Liver (tissue), 9 donors: ENCODE measurements around the gene NUDT14. TPM values are rescaled to one million over a fixed set of nuclear protein-coding genes. Genes with fewer than 3 reads are reported as not detected.

Source experiments
- DNase-seq: peaks from one replicate; pipeline ENCODE4 v3.0.0-alpha.2; 2017; ENCODE audit warnings: low spot score
- H3K27ac ChIP-seq, 2 donors: one replicate each; pipeline ENCODE4 v1.7.0; 2013; ENCODE audit warnings: inconsistent platforms in 2 of 2, low read length in 2 of 2, control low read depth in 1 of 2, low read depth in 1 of 2, mild to moderate bottlenecking in 1 of 2
- H3K27me3 ChIP-seq, 4 donors: one replicate each; pipeline versions ENCODE4 v1.6.1 to v1.7.0; 2013; ENCODE audit warnings: low read length in 3 of 4, inconsistent platforms in 1 of 4, mild to moderate bottlenecking in 1 of 4, moderate library complexity in 1 of 4; ENCODE audit not compliant: control insufficient read depth in 4 of 4, insufficient read depth in 4 of 4
- H3K36me3 ChIP-seq, 4 donors: one replicate each; pipeline versions ENCODE4 v1.6.1 to v1.7.0; 2013; ENCODE audit warnings: low read length in 3 of 4, mild to moderate bottlenecking in 3 of 4, low read depth in 1 of 4, moderate library complexity in 1 of 4; ENCODE audit not compliant: control insufficient read depth in 4 of 4, insufficient read depth in 3 of 4
- H3K4me1 ChIP-seq, 4 donors: one replicate each; pipeline versions ENCODE4 v1.6.1 to v1.7.0; 2013; ENCODE audit warnings: low read length in 3 of 4, mild to moderate bottlenecking in 3 of 4, moderate library complexity in 1 of 4; ENCODE audit not compliant: control insufficient read depth in 4 of 4, insufficient read depth in 4 of 4
- H3K4me3 ChIP-seq, 3 donors: one replicate each; pipeline versions ENCODE4 v1.6.1 to v1.7.0; 2013; ENCODE audit warnings: low read length in 3 of 3, control low read depth in 1 of 3, low read depth in 1 of 3, mild to moderate bottlenecking in 1 of 3
- H3K9ac ChIP-seq, 2 donors: one replicate each; pipeline ENCODE4 v1.7.0; 2013; ENCODE audit warnings: low read length in 2 of 2, mild to moderate bottlenecking in 2 of 2, moderate library complexity in 2 of 2, control low read depth in 1 of 2, low read depth in 1 of 2
- H3K9me3 ChIP-seq, 4 donors: one replicate each; pipeline versions ENCODE4 v1.6.1 to v1.7.0; 2013; ENCODE audit warnings: low read length in 3 of 4; ENCODE audit not compliant: control insufficient read depth in 4 of 4
- HNF4A ChIP-seq, 2 donors: conservative IDR thresholded peaks; 2 replicates each; pipeline ENCODE4 v1.6.1; 2016; ENCODE audit warnings: antibody characterized with exemption in 2 of 2, mild to moderate bottlenecking in 2 of 2
- RAD21 ChIP-seq, 2 donors: IDR thresholded peaks; 2 replicates each; pipeline ENCODE4 v1.6.1; 2016; ENCODE audit warnings: antibody characterized with exemption in 2 of 2, mild to moderate bottlenecking in 2 of 2
- RXRA ChIP-seq, 2 donors: IDR thresholded peaks; 2 replicates each; pipeline ENCODE4 v1.6.1; 2017 to 2018; ENCODE audit warnings: antibody characterized with exemption in 2 of 2, mild to moderate bottlenecking in 1 of 2
- TAF1 ChIP-seq: conservative IDR thresholded peaks from 2 replicates; pipeline ENCODE4 v1.6.1; 2016; ENCODE audit warnings: antibody characterized with exemption, mild to moderate bottlenecking
- YY1 ChIP-seq: IDR thresholded peaks from 2 replicates; pipeline ENCODE4 v1.6.1; 2016; ENCODE audit warnings: antibody characterized with exemption, mild to moderate bottlenecking
- WGBS: extraction: QIAGEN DNeasy Blood & Tissue Kit; methylation state at CpG from one replicate; pipeline ENCODE4 v1.1.7; 2013; 5-methylcytosine and 5-hydroxymethylcytosine counted together
- polyA plus RNA-seq, 2 donors: library from polyadenylated mRNA; stranded (reverse) in 1 of 2; unstranded in 1 of 2; fragments of 200-250 nt in 1 of 2; fragments of >200 nt in 1 of 2; fragmentation: Nextera tagmentation in 1 of 2; extraction: Ambion mirVana in 1 of 2; gene quantifications; one replicate each; pipeline versions ENCODE4 v1.2.1 to v1.2.3, GENCODE V29; 2013 to 2015
- total RNA-seq, 2 donors: library from RNA; depleted of rRNA; stranded (reverse); fragments of >200 nt; gene quantifications; one replicate each; pipeline ENCODE4 v1.2.3, GENCODE V29; 2014
- TF ChIP-seq, protein P1 (sequence below): IDR thresholded peaks from 2 replicates; pipeline ENCODE4 v1.6.1; 2016; ENCODE audit warnings: antibody characterized with exemption
- TF ChIP-seq, protein P2 (sequence below): IDR thresholded peaks from 2 replicates; pipeline ENCODE4 v1.6.1; 2016; ENCODE audit warnings: antibody characterized with exemption, mild to moderate bottlenecking
- donor health status: healthy.
- donor health status: healthy.
- donor health status: healthy.
- donor health status: healthy.
- donor health status: healthy.

Gene NUDT14
- total and polyA plus RNA-seq, 4 donors, result 3.8 to 24.2 (median 8.0) TPM

DNA sequence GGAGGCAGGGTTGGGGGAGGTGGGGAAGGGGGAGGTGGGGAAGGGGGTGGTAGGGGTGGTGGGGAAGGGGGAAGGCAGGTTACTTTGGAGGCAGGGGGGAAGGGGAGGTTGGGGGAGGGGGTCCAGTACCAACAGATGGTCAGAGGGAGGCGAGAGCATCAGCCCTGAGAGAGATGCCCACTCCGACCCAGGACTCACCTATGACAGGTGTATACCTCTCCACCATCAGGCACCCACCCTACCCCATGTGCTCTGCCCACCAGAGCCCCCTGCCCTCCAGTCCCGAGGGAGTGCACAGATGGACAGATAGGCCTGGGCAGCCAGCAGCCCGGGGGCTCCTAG is 31.1 kb downstream of the NUDT14 start:
- Histone ChIP-seq H3K9me3 (no peaks in the 10 kb centered on the region), H3K4me3 (no peak overlapping the region), H3K9ac (no peak overlapping the region), H3K36me3 (no peaks in the 10 kb centered on the region), H3K27me3 (no peaks in the 10 kb centered on the region), H3K4me1 (peaks cover 0 to under 1% (median under 1%) of the 10 kb centered on the region in 4 donors), H3K27ac (no peak overlapping the region)
- no peak for DNase-seq
- TF ChIP-seq RXRA (IDR thresholded peaks at IDR 0.05) (no peak), TAF1 (no peak)
- 88% methylated on average over 4 of the region's 4 CpGs for WGBS

- no peak for DNase-seq
- WGBS, result 91% methylated on average over 18 of the region's 18 CpGs
Observed at GRCh38 chr14:105149146-105149781, 31.8 kb downstream of the NUDT14 start.

GRCh38 chr14:105148604-105149145 is 32.4 kb downstream of the NUDT14 start:
- Histone ChIP-seq H3K4me1 (no peaks in the 10 kb centered on the region), H3K9me3 (no peaks in the 10 kb centered on the region), H3K27me3 (no peaks in the 10 kb centered on the region), H3K9ac (no peak overlapping the region), H3K4me3 (no peak overlapping the region), H3K27ac (no peak overlapping the region), H3K36me3 (no peaks in the 10 kb centered on the region)
- DNase-seq, result no peak
- WGBS, result 96% methylated on average over 27 of the region's 27 CpGs
- TF ChIP-seq RXRA (IDR thresholded peaks at IDR 0.05) (no peak), HNF4A (conservative IDR thresholded peaks at IDR 0.05) (no peak), YY1 (no peak)
- TF ChIP-seq, protein P1, sequence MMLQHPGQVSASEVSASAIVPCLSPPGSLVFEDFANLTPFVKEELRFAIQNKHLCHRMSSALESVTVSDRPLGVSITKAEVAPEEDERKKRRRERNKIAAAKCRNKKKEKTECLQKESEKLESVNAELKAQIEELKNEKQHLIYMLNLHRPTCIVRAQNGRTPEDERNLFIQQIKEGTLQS, result no peak

More at GRCh38 chr14:105149146-105149781, 31.8 kb downstream of the NUDT14 start:
- H3K4me1 ChIP-seq, result no peaks in the 10 kb centered on the region
- H3K27ac ChIP-seq, result no peak overlapping the region
- no peaks in the 10 kb centered on the region for H3K27me3 ChIP-seq
- no peaks in the 10 kb centered on the region for H3K9me3 ChIP-seq
- no peaks in the 10 kb centered on the region for H3K36me3 ChIP-seq
- no peak overlapping the region for H3K9ac ChIP-seq
- H3K4me3 ChIP-seq, result no peak overlapping the region
- TF ChIP-seq RAD21 (IDR thresholded peaks at IDR 0.05), result no peak
- TF ChIP-seq, protein P2, sequence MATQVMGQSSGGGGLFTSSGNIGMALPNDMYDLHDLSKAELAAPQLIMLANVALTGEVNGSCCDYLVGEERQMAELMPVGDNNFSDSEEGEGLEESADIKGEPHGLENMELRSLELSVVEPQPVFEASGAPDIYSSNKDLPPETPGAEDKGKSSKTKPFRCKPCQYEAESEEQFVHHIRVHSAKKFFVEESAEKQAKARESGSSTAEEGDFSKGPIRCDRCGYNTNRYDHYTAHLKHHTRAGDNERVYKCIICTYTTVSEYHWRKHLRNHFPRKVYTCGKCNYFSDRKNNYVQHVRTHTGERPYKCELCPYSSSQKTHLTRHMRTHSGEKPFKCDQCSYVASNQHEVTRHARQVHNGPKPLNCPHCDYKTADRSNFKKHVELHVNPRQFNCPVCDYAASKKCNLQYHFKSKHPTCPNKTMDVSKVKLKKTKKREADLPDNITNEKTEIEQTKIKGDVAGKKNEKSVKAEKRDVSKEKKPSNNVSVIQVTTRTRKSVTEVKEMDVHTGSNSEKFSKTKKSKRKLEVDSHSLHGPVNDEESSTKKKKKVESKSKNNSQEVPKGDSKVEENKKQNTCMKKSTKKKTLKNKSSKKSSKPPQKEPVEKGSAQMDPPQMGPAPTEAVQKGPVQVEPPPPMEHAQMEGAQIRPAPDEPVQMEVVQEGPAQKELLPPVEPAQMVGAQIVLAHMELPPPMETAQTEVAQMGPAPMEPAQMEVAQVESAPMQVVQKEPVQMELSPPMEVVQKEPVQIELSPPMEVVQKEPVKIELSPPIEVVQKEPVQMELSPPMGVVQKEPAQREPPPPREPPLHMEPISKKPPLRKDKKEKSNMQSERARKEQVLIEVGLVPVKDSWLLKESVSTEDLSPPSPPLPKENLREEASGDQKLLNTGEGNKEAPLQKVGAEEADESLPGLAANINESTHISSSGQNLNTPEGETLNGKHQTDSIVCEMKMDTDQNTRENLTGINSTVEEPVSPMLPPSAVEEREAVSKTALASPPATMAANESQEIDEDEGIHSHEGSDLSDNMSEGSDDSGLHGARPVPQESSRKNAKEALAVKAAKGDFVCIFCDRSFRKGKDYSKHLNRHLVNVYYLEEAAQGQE, result no peak
- TF ChIP-seq HNF4A (conservative IDR thresholded peaks at IDR 0.05), result no peak
